Left lung (tissue), 10 donors: ENCODE results near the gene TMEM134. TPM values are rescaled to one million over a fixed set of nuclear protein-coding genes. Genes with fewer than 3 reads are reported as not detected.
A peak's percentile ranks its signal among the peaks of the same experiment; 100 is the strongest.
"Not testable (repeated sequence)": the region's sequence is repeated elsewhere in the genome, so short reads cannot be mapped to it uniquely, and the experiment has no call there.

Source experiments
- ATAC-seq: fragments of 200-7000 bp; cut with Tn5 transposase; one replicate; pipeline ENCODE4 v1.9.1; 2020; ENCODE audit warnings: moderate library complexity
- DNase-seq, 4 donors: peaks; one replicate each; pipeline ENCODE4 v3.0.0-alpha.2; 2013 to 2020
- H3K27ac ChIP-seq, 2 donors: fragments of 200-600 bp; sonication (generic) in 1 of 2; one replicate each; pipeline versions ENCODE4 v1.5.0 to v1.8.0; 2020 to 2021
- H3K27me3 ChIP-seq, 2 donors: fragments of 200-600 bp; sonication (generic) in 1 of 2; one replicate each; pipeline versions ENCODE4 v1.5.0 to v1.8.0; 2020 to 2021
- H3K36me3 ChIP-seq, 2 donors: fragments of 200-600 bp; sonication (generic) in 1 of 2; one replicate each; pipeline versions ENCODE4 v1.5.0 to v1.8.0; 2020 to 2021
- H3K4me1 ChIP-seq, 2 donors: fragments of 200-600 bp; one replicate each; pipeline ENCODE4 v1.8.0; 2021
- H3K4me3 ChIP-seq, 2 donors: fragments of 200-600 bp; sonication (generic) in 1 of 2; one replicate each; pipeline versions ENCODE4 v1.5.0 to v1.8.0; 2020 to 2021; ENCODE audit warnings: mild to moderate bottlenecking in 1 of 2
- H3K9me3 ChIP-seq, 2 donors: fragments of 200-600 bp; sonication (generic) in 1 of 2; one replicate each; pipeline versions ENCODE4 v1.5.0 to v1.8.0; 2020 to 2021
- CTCF ChIP-seq, 2 donors: fragments of 200-600 bp; sonication (generic) in 1 of 2; IDR thresholded peaks; one replicate each; pipeline versions ENCODE4 v1.5.0 to v1.8.0; 2021; ENCODE audit warnings: antibody characterized with exemption in 2 of 2
- intact Hi-C, 2 donors: fragments of 100-400 bp; cut with DNase I; formaldehyde crosslinking; loops; one replicate each; pipeline versions ENCODE4 v1.11.2 to v1.14.2; 2022
- polyA plus RNA-seq, 6 donors: library from polyadenylated mRNA; unstranded; fragments of 120-200 nt; gene quantifications; one replicate each; pipeline ENCODE4 v1.2.1, GENCODE V29; 2013; ENCODE audit not compliant: insufficient read length in 6 of 6
- total RNA-seq, 2 donors: library from RNA; stranded (reverse); fragmentation: NEBNext Ultra II Directional; extraction: Animal tissue kit (Norgen Biotek cat#: 25700); gene quantifications; one replicate each; pipeline ENCODE4 v1.2.1, GENCODE V29; 2021
- donor health status: DM: no; HTN: yes; CAD: no.
- donor health status: DM: no; HTN: no; CAD: no.

Gene TMEM134
- total and polyA plus RNA-seq, 8 donors = 33.4 to 51.8 (median 44.7) TPM

- H3K27ac ChIP-seq = no peak overlapping the region
- H3K4me3 ChIP-seq = no peak overlapping the region
- DNase-seq (no peak), ATAC-seq (no peak)
- TF ChIP-seq CTCF (IDR thresholded peaks at IDR 0.05) = no peak
- H3K9me3 ChIP-seq = no peaks in the 10 kb centered on the region
- H3K36me3 ChIP-seq = no peaks in the 10 kb centered on the region
- intact Hi-C loops = no loop called here
- H3K27me3 ChIP-seq = peaks cover 0 to 36% of the 10 kb centered on the region in 2 donors
- peaks cover 0 to under 1% of the 10 kb centered on the region in 2 donors for H3K4me1 ChIP-seq
Measured at GRCh38 chr11:67514116-67514515, 45.1 kb upstream of the TMEM134 start.

- DNase-seq, ATAC-seq, H3K27ac ChIP-seq, H3K4me3 ChIP-seq, H3K9me3 ChIP-seq, H3K36me3 ChIP-seq, intact Hi-C loops: not testable (repeated sequence)
- peaks cover 10 to 18% of the 10 kb centered on the region in 2 donors for H3K4me1 ChIP-seq
- H3K27me3 ChIP-seq = peaks cover 0 to 36% of the 10 kb centered on the region in 2 donors
Measured at GRCh38 chr11:67511558-67511957, 42.5 kb upstream of the TMEM134 start.

- H3K27me3 ChIP-seq = peaks cover 0 to 40% of the 10 kb centered on the region in 2 donors
- H3K9me3 ChIP-seq = no peaks in the 10 kb centered on the region
- no peak for TF ChIP-seq CTCF (IDR thresholded peaks at IDR 0.05)
- intact Hi-C loops = no loop called here
- H3K27ac ChIP-seq = no peak overlapping the region
- ATAC-seq (no peak), DNase-seq (no peak)
- H3K4me1 ChIP-seq = peaks cover 18 to 32% of the 10 kb centered on the region in 2 donors
- peaks cover 0 to 7% of the 10 kb centered on the region in 2 donors for H3K36me3 ChIP-seq
- H3K4me3 ChIP-seq = no peak overlapping the region
Measured at GRCh38 chr11:67510023-67510345, 40.9 kb upstream of the TMEM134 start.

GRCh38 chr11:67508486-67509121, 39.6 kb upstream of the TMEM134 start:
- H3K4me3 ChIP-seq = peak overlapping the region; percentile 83 to 94
- peaks cover 0 to 7% of the 10 kb centered on the region in 2 donors for H3K36me3 ChIP-seq
- peak; percentile 93 to 98 (median 97) for DNase-seq
- TF ChIP-seq CTCF (IDR thresholded peaks at IDR 0.05) = no peak
- intact Hi-C loops = loop anchor here in 1 of 2 donors (5.0 kb wide), 1 partner anchor 116 kb away; the partner anchor contains the start of gene RAD9A
- no peaks in the 10 kb centered on the region for H3K9me3 ChIP-seq
- peak overlapping the region; percentile 97 to 99 for H3K27ac ChIP-seq
- peak; percentile 52 for ATAC-seq
- peaks cover 21 to 46% of the 10 kb centered on the region in 2 donors for H3K4me1 ChIP-seq
- H3K27me3 ChIP-seq = peaks cover 0 to 49% of the 10 kb centered on the region in 2 donors

GRCh38 chr11:67507864-67508485, 38.9 kb upstream of the TMEM134 start, which contains the start of gene CDK2AP2:
TSS of gene CDK2AP2 (minus strand) at chr11:67508162. CDS start at chr11:67508082, 80 bp downstream.
- TF ChIP-seq CTCF (IDR thresholded peaks at IDR 0.05) = no peak
- no peaks in the 10 kb centered on the region for H3K9me3 ChIP-seq
- peak within 1 kb of the TSS; percentile 83 to 94 for H3K4me3 ChIP-seq
- peaks cover 0 to 7% of the 10 kb centered on the region in 2 donors for H3K36me3 ChIP-seq
- DNase-seq (peak; percentile 90 to 100 (median 98)), ATAC-seq (peak; percentile 82)
- peak within 1 kb of the TSS; percentile 97 to 99 for H3K27ac ChIP-seq
- H3K4me1 ChIP-seq = peaks cover 24 to 52% of the 10 kb centered on the region in 2 donors
- intact Hi-C loops = loop anchor here in 1 of 2 donors (5.0 kb wide), 1 partner anchor 116 kb away; the partner anchor contains the start of gene RAD9A
- peaks cover 0 to 46% of the 10 kb centered on the region in 2 donors for H3K27me3 ChIP-seq
